ENCODE data around the gene DARS2.

DARS2 gene

GRCh38 chr1:173888749-173889148, 64.3 kb downstream of the DARS2 start:
- DNase-seq, result no peak

- no peak for DNase-seq
These were observed 65.4 kb downstream of the DARS2 start for GRCh38 chr1:173889885-173890284.

GRCh38 chr1:173893611-173894010, 69.1 kb downstream of the DARS2 start:
- DNase-seq, result no peak

- no peak for DNase-seq
These were observed 69.7 kb downstream of the DARS2 start for GRCh38 chr1:173894189-173894588.

- no peak for DNase-seq
These were observed 76.0 kb downstream of the DARS2 start for GRCh38 chr1:173900427-173900826.

- DNase-seq, result no peak
These were observed 76.5 kb downstream of the DARS2 start for GRCh38 chr1:173900992-173901391.

- DNase-seq, result no peak
These were observed 79.5 kb downstream of the DARS2 start for GRCh38 chr1:173903827-173904531.

All from NCI-H187 (cell line).